Colonic mucosa (tissue), 4 donors: Measurements from ENCODE around the gene SAMD7. TPM values are rescaled to one million over a fixed set of nuclear protein-coding genes. Genes with fewer than 3 reads are reported as not detected.

ENCODE experiments used
- DNase-seq: peaks from one replicate; pipeline ENCODE4 v3.0.0-alpha.2; 2020
- H3K27ac ChIP-seq: fragments of 200-600 bp; one replicate; pipeline ENCODE4 v1.8.0; 2021
- H3K27me3 ChIP-seq: fragments of 200-600 bp; one replicate; pipeline ENCODE4 v1.8.0; 2021
- H3K36me3 ChIP-seq: fragments of 200-600 bp; one replicate; pipeline ENCODE4 v1.8.0; 2021
- H3K4me1 ChIP-seq: fragments of 200-600 bp; one replicate; pipeline ENCODE4 v1.8.0; 2021; ENCODE audit warnings: mild to moderate bottlenecking
- H3K4me3 ChIP-seq: fragments of 200-600 bp; one replicate; pipeline ENCODE4 v1.8.0; 2021
- H3K9ac ChIP-seq, 2 donors: one replicate each; pipeline ENCODE4 v1.7.0; 2013; ENCODE audit warnings: control low read depth in 2 of 2, low read depth in 2 of 2, low read length in 2 of 2
- H3K9me3 ChIP-seq: fragments of 200-600 bp; one replicate; pipeline ENCODE4 v1.8.0; 2021
- CTCF ChIP-seq: fragments of 200-600 bp; IDR thresholded peaks from one replicate; pipeline ENCODE4 v1.8.0; 2022; ENCODE audit warnings: antibody characterized with exemption, mild to moderate bottlenecking
- intact Hi-C: fragments of 100-400 bp; cut with DNase I; formaldehyde crosslinking; loops from one replicate; pipeline ENCODE4 v1.14.1; 2022
- total RNA-seq, 2 donors: library from RNA; stranded (reverse); fragmentation: NEBNext Ultra II Directional in 1 of 2; extraction: Animal tissue kit (Norgen Biotek cat#: 25700) in 1 of 2; gene quantifications; one replicate each; pipeline ENCODE4 v1.2.1, GENCODE V29; 2021
- donor health status: healthy.
- donor health status: DM: no; HTN: no; CAD: no.
- donor health status: DM: no; HTN: no; CAD: no.

SAMD7 gene
- total RNA-seq, 2 donors from 2014 or later: not detected

GRCh38 chr3:169879013-169879557 is 32.3 kb upstream of the SAMD7 start:
- intact Hi-C loops: no loop called here

GRCh38 chr3:169879845-169880575 is 31.4 kb upstream of the SAMD7 start:
- no peak for TF ChIP-seq CTCF
- intact Hi-C loops: no loop called here
- H3K27ac ChIP-seq: no peak overlapping the region
- no peaks in the 10 kb centered on the region for H3K36me3 ChIP-seq
- no peak overlapping the region for H3K9ac ChIP-seq
- no peak overlapping the region for H3K4me3 ChIP-seq
- no peaks in the 10 kb centered on the region for H3K4me1 ChIP-seq
- DNase-seq: no peak
- no peaks in the 10 kb centered on the region for H3K9me3 ChIP-seq
- H3K27me3 ChIP-seq: no peaks in the 10 kb centered on the region

More at GRCh38 chr3:169879013-169879557, 32.3 kb upstream of the SAMD7 start:
- Histone ChIP-seq H3K9ac (no peak overlapping the region), H3K4me3 (no peak overlapping the region), H3K27me3 (no peaks in the 10 kb centered on the region), H3K9me3 (no peaks in the 10 kb centered on the region), H3K4me1 (no peaks in the 10 kb centered on the region), H3K36me3 (no peaks in the 10 kb centered on the region), H3K27ac (no peak overlapping the region)
- no peak for DNase-seq
- TF ChIP-seq CTCF: no peak

GRCh38 chr3:169880576-169881250 is 30.7 kb upstream of the SAMD7 start:
- no peak for DNase-seq
- no peaks in the 10 kb centered on the region for H3K36me3 ChIP-seq
- H3K4me1 ChIP-seq: no peaks in the 10 kb centered on the region
- H3K9me3 ChIP-seq: no peaks in the 10 kb centered on the region
- no peaks in the 10 kb centered on the region for H3K27me3 ChIP-seq
- no peak for TF ChIP-seq CTCF
- intact Hi-C loops: no loop called here
- H3K9ac ChIP-seq: no peak overlapping the region
- no peak overlapping the region for H3K27ac ChIP-seq
- H3K4me3 ChIP-seq: no peak overlapping the region

- peak; percentile 31 for DNase-seq
These were observed 24.7 kb upstream of the SAMD7 start for GRCh38 chr3:169886671-169887070.

GRCh38 chr3:169891886-169892285 is 19.5 kb upstream of the SAMD7 start:
- no peak overlapping the region for H3K4me3 ChIP-seq
- intact Hi-C loops: no loop called here
- H3K27ac ChIP-seq: no peak overlapping the region
- TF ChIP-seq CTCF: no peak
- no peak for DNase-seq
- no peaks in the 10 kb centered on the region for H3K36me3 ChIP-seq
- no peaks in the 10 kb centered on the region for H3K4me1 ChIP-seq
- H3K27me3 ChIP-seq: no peaks in the 10 kb centered on the region
- H3K9ac ChIP-seq: no peak overlapping the region
- no peaks in the 10 kb centered on the region for H3K9me3 ChIP-seq

More at GRCh38 chr3:169886671-169887070, 24.7 kb upstream of the SAMD7 start:
- Histone ChIP-seq H3K4me1 (no peaks in the 10 kb centered on the region), H3K27ac (no peak overlapping the region), H3K9me3 (no peaks in the 10 kb centered on the region), H3K36me3 (no peaks in the 10 kb centered on the region), H3K27me3 (no peaks in the 10 kb centered on the region), H3K9ac (no peak overlapping the region), H3K4me3 (no peak overlapping the region)
- intact Hi-C loops: no loop called here
- TF ChIP-seq CTCF: no peak
